HG03571 (cell line): ENCODE results near the gene TIMP3.
"Not testable (repeated sequence)": the region's sequence is repeated elsewhere in the genome, so short reads cannot be mapped to it uniquely, and the experiment has no call there.

Experiments
- ATAC-seq: cut with Tn5 transposase; IDR thresholded peaks from one replicate; pipeline ENCODE4 v1.9.1; 2021; ENCODE audit not compliant: unreplicated experiment

The TIMP3 gene

DNA sequence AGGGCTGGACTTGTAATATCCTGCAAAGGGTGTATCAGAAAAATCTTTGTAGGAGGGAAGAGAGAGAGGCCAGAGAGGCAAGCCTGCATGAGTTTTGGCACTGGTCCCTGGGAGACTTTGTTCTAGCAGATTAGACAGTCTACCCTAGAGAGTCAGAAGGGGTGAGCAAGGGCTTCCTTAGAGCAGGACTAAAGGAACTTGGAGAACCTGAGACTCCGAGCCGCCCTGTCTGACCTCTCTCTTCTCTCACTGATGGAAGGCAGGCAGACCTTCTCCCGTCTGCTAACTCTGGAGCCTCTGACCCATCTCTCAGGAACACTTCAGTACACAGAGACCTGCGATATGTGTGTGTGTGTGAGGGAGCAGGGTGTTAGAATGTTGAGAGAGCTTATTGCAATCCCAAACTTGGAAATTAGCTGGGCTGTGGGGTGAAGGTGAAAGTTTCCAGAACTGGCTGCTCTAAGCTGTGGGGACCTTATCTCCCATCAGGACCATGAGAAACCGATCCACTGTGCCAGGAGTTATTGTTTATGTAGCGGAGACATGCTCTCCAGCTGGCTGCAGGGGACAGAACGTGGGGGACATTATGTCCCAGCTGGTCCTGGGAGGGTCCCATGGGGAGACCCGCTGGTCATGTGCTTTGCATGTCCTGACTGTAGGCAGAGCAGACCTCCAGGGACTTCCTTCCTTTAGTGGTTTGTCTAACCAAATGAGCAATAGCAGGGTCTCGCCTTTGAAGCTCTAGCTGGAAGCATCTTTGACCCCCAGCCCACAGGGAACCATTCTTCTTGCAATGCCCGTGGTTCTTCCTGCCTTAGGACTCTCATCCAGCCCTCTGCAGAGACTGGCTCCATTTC is 51.1 kb downstream of the TIMP3 start:
- no peak for ATAC-seq

DNA sequence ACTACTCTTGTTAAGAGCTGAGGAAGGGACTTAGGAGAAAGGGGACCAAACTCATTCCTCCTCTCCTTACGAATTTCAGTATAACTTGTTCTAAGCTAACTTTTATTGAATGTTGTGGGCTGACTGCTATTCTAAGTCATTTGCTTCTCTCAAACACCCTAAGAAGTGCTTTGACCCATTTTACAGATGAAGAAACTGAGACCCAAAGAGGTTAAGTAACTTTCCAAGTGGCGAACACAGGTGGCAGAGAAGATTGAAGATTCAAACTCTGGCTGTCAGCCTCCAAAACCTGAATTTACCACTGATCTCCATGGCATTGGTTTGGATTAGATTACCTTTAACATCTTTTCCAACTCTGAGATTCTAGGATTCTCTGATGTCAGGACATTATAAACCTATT is 52.2 kb downstream of the TIMP3 start:
- no peak for ATAC-seq

DNA sequence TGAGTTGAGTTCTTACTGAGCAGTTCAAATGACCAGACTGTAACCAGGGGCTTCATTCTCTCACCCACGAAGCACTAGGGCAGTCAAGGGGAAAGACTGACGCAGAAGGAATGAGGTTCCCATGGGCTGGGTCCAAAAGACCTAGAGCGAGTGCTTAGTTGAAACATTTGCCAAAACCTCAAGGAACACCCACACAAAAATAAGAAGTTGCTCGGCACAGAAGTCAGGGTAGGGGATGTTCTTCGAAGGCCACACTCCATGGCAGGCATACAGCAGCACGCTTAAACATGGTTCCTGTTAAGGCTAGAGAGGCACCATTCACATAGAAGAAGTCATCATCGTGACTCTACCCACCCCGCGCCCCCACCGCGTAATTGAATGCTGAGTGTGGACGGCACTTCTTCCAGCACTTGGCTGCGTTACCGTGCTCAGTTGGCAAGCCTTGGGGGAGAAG is 52.9 kb downstream of the TIMP3 start:
- no peak for ATAC-seq

DNA sequence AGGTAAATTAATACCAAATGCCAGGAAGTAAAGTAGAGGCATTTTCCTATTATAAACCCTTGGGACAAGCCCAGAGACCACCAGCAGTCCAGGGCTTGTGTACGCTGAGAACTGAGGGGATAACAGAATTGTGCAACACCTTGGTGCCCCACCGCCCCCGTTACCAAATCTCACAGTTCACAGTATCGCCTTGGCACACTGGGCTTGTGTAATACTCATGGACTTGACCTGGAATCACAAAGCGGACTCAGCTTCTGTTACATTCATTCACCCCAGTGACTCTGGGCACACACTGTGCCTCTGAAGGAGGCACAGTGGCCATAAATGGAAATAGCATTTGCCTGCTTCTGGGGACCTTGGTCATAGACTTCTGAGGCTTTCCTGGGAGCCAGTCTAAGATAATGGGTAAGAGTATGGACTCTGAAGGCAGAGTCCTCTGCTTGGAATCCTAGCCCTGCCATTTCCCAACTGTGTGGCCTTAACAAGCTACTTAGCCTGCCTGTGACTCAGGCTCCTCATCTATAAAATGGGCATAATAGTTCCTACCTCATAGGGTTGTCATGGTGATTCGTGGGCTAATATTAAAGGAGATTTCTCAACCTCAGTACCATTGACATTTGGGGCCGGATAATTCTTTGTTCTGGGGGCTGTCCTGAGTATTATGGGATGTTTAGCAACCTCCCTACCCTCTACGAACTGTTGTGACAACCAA is 53.7 kb downstream of the TIMP3 start:
- no peak for ATAC-seq

DNA sequence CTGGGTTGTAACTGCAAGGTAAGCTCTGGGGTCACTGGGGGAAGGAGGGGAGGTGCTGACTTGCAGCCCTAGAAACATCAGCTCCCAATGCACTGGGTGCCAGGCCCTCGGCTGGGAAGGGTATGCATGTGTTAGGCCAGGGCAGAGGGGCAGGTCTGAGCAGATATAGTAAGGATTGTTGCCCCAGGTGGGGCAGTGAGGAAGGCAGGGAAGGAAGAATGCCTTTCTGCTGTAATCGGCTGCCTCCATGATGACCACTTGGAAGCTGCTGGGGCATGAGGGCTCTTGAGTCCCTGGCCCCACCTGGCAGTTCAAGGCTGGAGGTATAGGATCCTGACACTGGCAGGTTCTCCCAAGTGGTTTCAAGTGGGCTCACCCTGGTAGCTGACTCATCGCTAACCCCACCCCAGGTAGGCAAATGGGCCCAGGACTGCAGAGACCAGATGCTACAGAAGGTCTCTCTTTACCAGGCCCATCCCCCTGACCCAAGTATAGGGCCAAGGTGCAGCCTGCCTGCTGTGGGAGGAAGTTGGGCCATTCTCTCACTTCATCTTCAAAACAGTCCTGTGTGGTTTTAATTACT is 56.7 kb downstream of the TIMP3 start:
- ATAC-seq, result no peak

DNA sequence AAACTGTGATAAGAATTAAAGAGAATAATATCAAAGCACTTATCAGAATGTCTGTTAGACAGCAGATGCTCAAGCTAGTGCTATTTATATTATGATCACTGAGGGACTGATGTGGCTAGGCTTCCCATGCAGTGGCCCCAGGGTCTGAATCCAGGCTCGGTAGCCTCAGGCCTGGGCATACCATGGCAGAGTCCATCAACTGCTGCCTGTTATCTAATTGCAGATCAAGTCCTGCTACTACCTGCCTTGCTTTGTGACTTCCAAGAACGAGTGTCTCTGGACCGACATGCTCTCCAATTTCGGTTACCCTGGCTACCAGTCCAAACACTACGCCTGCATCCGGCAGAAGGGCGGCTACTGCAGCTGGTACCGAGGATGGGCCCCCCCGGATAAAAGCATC is 57.5 kb downstream of the TIMP3 start:
- no peak for ATAC-seq

DNA sequence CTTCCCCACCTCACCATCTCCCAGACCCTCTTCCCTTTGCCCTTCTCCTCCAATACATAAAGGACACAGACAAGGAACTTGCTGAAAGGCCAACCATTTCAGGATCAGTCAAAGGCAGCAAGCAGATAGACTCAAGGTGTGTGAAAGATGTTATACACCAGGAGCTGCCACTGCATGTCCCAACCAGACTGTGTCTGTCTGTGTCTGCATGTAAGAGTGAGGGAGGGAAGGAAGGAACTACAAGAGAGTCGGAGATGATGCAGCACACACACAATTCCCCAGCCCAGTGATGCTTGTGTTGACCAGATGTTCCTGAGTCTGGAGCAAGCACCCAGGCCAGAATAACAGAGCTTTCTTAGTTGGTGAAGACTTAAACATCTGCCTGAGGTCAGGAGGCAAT is 58.2 kb downstream of the TIMP3 start:
- ATAC-seq, result no peak

DNA sequence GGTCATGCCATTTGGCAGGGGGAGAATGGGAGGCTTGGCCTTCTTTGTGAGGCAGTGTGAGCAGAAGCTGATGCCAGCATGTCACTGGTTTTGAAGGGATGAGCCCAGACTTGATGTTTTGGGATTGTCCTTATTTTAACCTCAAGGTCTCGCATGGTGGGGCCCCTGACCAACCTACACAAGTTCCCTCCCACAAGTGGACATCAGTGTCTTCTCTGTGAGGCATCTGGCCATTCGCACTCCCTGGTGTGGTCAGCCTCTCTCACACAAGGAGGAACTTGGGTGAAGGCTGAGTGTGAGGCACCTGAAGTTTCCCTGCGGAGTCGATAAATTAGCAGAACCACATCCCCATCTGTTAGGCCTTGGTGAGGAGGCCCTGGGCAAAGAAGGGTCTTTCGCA is 59.8 kb downstream of the TIMP3 start:
- ATAC-seq, result no peak

DNA sequence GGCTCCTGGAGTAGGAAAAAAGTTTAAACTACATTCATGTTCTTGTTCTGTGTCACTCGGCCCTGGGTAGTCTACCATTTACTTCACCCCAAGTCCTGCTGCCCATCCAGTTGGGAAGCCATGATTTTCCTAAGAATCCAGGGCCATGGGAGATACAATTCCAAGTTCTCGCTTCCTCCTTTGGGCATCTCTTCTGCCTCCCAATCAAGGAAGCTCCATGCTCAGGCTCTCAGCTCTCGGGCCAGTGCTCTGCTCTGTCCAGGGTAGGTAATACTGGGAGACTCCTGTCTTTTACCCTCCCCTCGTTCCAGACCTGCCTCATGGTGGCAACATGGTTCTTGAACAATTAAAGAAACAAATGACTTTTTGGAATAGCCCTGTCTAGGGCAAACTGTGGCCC is 60.6 kb downstream of the TIMP3 start:
- ATAC-seq, result no peak

DNA sequence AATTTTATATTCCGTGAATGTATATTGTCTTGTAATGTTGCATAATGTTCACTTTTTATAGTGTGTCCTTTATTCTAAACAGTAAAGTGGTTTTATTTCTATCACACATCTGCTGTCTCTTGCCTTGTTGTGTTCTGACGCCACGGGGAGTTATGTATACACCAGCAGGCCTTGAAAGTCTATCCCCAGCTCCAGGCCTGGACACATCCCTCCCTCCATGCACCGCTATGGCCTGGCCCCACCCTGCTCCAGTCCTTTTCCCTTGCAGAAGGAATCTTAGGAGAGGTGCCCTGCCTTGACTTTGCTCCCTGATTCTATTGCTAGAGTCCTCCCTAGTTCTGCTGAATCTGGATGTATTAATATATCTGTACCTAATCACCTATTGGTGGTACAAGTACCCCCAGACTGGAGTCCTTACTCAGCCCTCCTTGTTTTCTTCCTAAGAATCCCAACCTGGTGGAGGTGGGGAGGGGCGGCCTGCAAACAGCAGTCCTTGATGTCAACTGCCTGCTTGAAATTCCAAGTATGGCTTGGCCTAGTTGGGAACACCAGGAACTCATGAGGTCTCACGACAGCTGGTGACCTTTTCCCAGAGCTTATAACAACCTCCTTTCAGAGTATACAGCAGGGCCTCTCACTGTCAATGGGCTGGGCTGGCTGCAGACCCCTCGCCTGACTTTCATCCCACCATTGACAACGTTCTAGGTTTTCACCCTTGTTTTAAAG is 61.6 kb downstream of the TIMP3 start:
- no peak for ATAC-seq

DNA sequence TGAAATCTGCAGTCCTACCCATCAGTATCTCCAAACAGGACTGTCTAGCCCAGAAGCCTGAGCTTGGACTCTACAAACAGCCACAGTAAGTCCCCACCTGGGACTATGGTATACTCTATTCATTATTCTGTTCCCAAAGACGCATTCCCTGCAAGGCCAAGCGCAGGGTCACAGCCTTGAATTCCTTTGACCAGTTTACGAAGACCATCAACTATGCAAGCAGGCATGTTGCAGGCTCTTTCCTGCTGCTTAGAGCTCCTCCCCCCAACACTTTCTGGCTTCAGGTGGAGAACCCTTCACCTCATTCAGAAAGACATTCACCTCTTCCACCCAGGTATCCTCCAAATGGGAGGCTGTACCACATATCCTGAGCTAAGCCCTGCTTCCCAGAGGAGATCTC is 62.5 kb downstream of the TIMP3 start:
- ATAC-seq, result no peak

DNA sequence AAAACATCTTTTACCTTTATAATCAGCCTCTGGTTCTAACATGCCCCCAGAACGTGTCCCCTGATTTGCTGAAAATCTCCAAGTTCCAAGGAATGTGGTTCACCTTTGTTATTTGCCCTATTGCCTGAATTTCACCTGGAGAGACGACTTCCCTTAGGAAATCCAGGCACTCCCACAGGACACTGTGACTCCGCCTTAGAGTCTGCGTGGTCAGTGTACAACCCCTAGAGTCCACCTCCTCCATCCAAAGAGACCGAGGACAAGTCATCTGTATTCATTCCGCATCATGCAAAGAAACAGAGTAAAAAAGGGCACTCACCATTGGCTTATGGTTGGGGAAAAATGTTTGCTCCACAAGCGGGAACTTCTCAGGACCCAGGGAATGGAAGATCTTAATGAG is 63.1 kb downstream of the TIMP3 start:
- no peak for ATAC-seq

DNA sequence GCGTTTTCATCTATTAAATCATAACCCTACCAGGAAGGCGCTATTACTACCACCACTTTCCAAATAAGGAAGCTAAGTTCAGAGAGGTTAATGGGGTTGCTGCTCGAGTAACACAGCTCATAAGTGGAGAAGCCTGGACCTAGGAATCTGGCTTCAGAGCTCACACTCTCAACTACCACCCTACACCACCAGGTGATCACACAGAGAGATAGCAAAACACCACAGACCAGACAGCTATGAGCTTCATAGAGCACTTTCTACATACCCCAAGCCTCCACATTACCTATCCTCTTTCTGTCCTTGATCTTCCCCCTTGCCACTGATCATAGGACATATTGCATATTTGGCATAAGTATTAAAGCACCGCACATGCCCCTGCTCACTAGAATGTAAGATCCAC is 65.4 kb downstream of the TIMP3 start:
- no peak for ATAC-seq

DNA sequence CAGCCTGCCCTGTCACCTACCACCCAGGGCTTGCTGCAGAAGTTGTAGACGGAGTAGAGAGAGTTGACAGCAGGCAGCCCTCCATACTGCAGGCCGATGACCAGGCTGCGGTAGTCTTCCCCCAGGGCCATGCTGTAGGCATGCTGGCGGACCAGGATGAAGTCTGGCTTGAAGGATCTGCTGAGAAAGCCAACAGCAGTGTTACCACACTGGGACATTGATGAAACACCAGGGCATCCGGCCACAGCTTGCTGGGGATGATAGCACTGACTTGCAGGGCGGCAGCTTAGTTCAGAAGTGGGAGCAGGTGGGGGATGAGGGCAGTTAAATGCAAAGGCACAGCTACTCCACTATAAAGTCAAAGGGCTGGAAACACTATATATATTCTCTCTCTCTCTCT is 67.4 kb downstream of the TIMP3 start:
- no peak for ATAC-seq

DNA sequence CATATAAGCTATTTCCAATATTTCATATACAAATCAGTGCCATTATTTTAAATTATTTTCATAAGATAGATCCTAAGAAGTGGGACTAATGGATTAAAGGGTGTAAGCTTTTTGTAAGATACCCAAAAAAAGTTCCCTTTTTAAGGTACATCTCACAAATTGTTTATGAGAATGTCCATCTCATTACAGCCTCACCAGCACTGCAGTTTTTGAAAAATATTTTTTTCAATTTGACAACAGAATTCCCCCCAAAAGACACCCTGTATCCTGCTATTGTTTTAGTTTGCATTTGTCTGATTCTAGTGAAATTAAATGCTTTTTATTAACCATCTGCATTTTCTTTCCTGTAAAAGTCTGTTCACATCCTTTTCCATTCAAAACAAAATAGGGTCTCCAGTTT is 69.0 kb downstream of the TIMP3 start:
- no peak for ATAC-seq

DNA sequence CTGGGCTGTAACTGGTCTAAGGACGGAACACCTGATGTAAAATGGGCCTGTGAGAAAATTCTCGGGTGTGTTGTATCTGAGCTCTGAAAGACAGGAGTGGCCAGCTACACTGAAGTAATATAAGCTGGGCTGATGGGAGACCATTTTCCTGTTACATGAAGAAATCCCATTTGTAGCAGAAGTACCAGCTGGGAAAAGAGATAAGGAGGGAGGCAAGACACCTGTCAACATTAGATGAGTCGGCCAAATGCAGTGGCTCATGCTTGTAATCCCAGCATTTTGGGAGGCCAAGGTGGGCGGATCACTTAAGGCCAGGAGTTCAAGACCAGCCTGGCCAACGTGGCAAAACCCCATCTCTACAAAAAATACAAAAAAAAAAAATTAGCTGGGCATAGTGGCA is 72.1 kb downstream of the TIMP3 start:
- not testable (repeated sequence) for ATAC-seq

DNA sequence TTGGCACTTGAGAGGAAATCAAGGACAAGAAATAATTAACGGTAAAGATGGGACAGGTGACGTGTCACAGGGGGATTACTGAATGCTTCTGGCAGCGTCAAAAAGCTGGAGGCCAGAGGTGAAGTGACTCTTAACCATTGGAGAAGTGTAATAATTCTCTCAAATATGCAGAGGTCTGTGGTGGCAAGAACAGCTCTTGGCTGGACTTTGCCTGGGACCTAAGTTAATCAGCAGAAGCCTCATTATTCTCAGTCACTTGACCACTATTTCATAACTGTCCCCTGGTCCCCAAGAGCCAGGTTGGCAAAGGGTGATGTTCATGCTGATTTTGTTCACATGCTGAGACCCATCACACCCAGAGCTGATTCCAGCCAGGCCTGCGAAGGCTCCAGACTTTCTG is 72.9 kb downstream of the TIMP3 start:
- ATAC-seq, result no peak

DNA sequence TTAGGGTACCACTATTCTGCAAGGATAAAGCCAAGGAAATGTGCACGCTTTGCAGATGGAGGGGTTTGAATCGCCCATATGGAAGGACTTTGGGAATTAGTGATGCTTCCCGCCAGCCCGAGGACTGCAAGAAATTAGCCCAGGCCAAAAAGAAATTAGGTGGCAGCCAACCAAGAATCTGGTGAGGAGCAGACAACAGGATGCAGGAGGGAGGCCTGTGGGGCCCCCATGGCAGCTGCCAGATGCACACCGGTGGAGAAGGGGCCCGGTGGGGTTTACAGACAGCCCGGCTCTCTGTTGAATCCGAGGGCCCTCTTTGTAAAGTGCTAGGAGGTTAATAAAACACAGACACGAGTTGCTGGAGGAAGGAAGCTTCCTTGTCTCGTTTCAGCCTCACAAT is 73.5 kb downstream of the TIMP3 start:
- ATAC-seq, result no peak

DNA sequence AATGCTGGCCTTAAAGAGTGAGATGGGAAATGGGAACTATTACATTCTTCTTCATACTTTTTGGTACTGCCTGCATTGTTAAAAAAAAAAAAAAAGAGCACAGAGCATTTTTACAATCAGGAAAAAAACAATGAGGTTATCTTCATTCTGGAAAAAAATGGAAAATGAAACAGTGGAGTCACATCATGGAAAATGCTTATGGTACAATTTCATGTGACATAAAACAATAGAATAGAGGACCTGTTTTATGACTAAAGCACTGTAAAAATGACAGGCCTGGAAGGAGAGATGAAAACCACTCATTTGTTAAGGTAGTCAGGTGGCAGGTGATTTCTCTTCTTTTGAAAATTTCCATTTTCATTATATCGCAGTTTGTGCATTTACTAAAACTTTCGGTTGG is 75.0 kb downstream of the TIMP3 start:
- no peak for ATAC-seq

DNA sequence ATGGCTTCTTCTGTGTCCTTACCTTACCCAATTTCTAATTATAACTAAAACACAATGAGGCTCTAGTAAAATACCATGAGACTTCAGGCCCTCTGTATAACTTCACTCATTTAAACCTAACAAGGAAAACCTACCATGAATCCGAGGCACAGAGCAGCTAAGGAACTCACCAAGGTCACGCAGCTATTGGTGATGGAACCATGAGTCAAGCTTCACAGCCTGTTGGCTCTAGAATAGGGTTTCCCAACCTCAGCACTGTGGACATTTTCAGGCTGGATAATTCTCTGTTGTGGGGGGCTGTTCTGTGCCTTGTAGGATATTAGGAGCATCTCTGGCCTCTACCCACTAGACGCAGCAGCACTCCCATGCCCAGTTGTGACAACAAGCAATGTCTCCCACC is 75.7 kb downstream of the TIMP3 start:
- no peak for ATAC-seq

DNA sequence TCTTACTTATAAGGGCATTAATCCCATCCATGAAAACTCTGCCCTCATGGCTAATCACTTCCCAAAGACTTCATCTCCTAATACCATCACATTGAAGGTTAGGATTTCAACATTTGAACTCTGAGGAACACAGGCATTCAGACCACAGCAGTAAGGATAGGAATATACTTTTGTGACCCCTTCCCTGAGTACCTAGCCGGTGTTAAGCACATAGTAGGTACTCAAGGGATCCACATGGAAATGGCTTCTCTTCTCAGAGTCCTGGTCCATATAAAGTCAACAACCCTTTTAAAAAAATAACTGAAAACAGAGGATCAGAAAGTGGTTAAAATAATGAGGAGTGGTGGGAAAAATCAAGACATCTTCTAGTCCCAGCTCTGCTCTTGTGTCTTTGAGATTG is 78.0 kb downstream of the TIMP3 start:
- ATAC-seq, result no peak

DNA sequence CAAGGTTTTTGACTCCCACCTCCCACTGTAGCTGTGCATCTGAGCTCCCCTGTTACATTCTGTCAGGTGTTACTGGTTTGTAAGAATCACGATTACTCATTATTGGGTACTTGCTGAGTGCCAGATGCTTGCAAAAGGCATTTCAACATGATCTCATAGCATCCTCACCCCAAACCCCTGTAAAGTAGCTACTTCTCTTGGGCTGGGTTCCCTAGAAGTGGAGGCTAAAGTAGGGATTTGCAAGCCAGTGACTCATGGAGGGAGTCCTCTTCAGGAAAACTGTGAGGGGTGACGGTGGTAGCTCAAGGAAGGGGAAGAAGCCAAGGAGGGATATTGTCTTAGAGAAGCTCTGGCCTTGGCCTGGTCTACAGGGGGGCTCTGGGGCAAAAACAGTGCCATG is 78.6 kb downstream of the TIMP3 start:
- ATAC-seq, result no peak
